Measurements from ENCODE around the gene NRG2. TPM values are rescaled to one million over a fixed set of nuclear protein-coding genes. Genes with fewer than 3 reads are reported as not detected.

The NRG2 gene
- total and polyA plus RNA-seq, 7 donors, result 0.42 to 19.6 (median 3.5) TPM

- DNase-seq, result peak in 1 of 2 donors; percentile 26
- no peaks in the 10 kb centered on the region for H3K9me3 ChIP-seq
- H3K4me1 ChIP-seq, result no peaks in the 10 kb centered on the region
- TF ChIP-seq CTCF (IDR thresholded peaks at IDR 0.05), result no peak
- intact Hi-C loops (cut with DNase I), result no loop called here
- peaks cover 0 to 1% (median 0%) of the 10 kb centered on the region in 3 donors for H3K27me3 ChIP-seq (ENCODE audit: insufficient read depth in 3 of 3, low read length in 2 of 3)
- ATAC-seq, result no peak
- 63 to 64% (median 64%) methylated on average over 8 of the region's 8 CpGs for WGBS, 3 donors
- no peak overlapping the region for H3K4me3 ChIP-seq
- H3K36me3 ChIP-seq (ENCODE audit: insufficient read depth in 1 of 2, low read depth in 1 of 2), result no peaks in the 10 kb centered on the region
- H3K27ac ChIP-seq, result no peak overlapping the region
These were observed 236.1 kb downstream of the NRG2 start for GRCh38 chr5:139806726-139807646.

GRCh38 chr5:139806111-139806510, 237.0 kb downstream of the NRG2 start:
- Histone ChIP-seq H3K4me3 (no peak overlapping the region), H3K36me3 (ENCODE audit: insufficient read depth in 1 of 2, low read depth in 1 of 2) (no peaks in the 10 kb centered on the region), H3K4me1 (no peaks in the 10 kb centered on the region), H3K27me3 (ENCODE audit: insufficient read depth in 3 of 3, low read length in 2 of 3) (peaks cover 0 to 5% (median 1%) of the 10 kb centered on the region in 3 donors), H3K9me3 (no peaks in the 10 kb centered on the region), H3K27ac (no peak overlapping the region)
- ATAC-seq, result no peak
- TF ChIP-seq CTCF (IDR thresholded peaks at IDR 0.05), result no peak
- intact Hi-C loops (cut with DNase I), result no loop called here
- peak in 1 of 2 donors; percentile 44 for DNase-seq
- 62 to 70% (median 69%) methylated on average over 4 of the region's 4 CpGs for WGBS, 3 donors

GRCh38 chr5:139805545-139805944, 237.6 kb downstream of the NRG2 start:
- no peak overlapping the region for H3K4me3 ChIP-seq
- no peak overlapping the region for H3K27ac ChIP-seq
- WGBS, 3 donors, result 88 to 93% (median 92%) methylated on average over 2 of the region's 2 CpGs
- H3K36me3 ChIP-seq (ENCODE audit: insufficient read depth in 1 of 2, low read depth in 1 of 2), result no peaks in the 10 kb centered on the region
- TF ChIP-seq CTCF (IDR thresholded peaks at IDR 0.05), result no peak
- intact Hi-C loops (cut with DNase I), result no loop called here
- ATAC-seq (no peak), DNase-seq (no peak)
- no peaks in the 10 kb centered on the region for H3K9me3 ChIP-seq
- peaks cover 0 to 6% (median 1%) of the 10 kb centered on the region in 3 donors for H3K27me3 ChIP-seq (ENCODE audit: insufficient read depth in 3 of 3, low read length in 2 of 3)
- H3K4me1 ChIP-seq, result no peaks in the 10 kb centered on the region

GRCh38 chr5:139804800-139805397, 238.2 kb downstream of the NRG2 start:
- TF ChIP-seq CTCF (IDR thresholded peaks at IDR 0.05), result no peak
- DNase-seq, result peak in 1 of 2 donors; percentile 12
- peaks cover 0 to 6% (median 6%) of the 10 kb centered on the region in 3 donors for H3K27me3 ChIP-seq (ENCODE audit: insufficient read depth in 3 of 3, low read length in 2 of 3)
- WGBS, 3 donors, result 92 to 94% (median 92%) methylated on average over 17 of the region's 17 CpGs
- no peaks in the 10 kb centered on the region for H3K4me1 ChIP-seq
- no peaks in the 10 kb centered on the region for H3K9me3 ChIP-seq
- ATAC-seq, result no peak
- intact Hi-C loops (cut with DNase I), result no loop called here
- H3K36me3 ChIP-seq (ENCODE audit: insufficient read depth in 1 of 2, low read depth in 1 of 2), result no peaks in the 10 kb centered on the region
- H3K4me3 ChIP-seq, result no peak overlapping the region
- no peak overlapping the region for H3K27ac ChIP-seq

Data from psoas muscle (tissue), 8 donors.